Thyroid gland (tissue), 4 donors: Measurements from ENCODE around the gene QKI.

Source experiments
- POLR2A ChIP-seq, 2 donors: fragments of 450-650 bp; IDR thresholded peaks; one replicate each; pipeline ENCODE4 v1.6.1; 2017; ENCODE audit warnings: antibody characterized with exemption in 2 of 2, mild to moderate bottlenecking in 2 of 2, moderate library complexity in 1 of 2
- TF ChIP-seq, protein P1 (sequence below), 6 experiments: fragments of 200-600 bp in 3 of 6; fragments of 450-650 bp in 3 of 6; sonication (generic) in 3 of 6; IDR thresholded peaks; one replicate each; pipeline ENCODE4 v1.5.1; 2016 to 2019; ENCODE audit warnings: antibody characterized with exemption in 6 of 6, mild to moderate bottlenecking in 2 of 6, inconsistent platforms in 1 of 6, moderate library complexity in 1 of 6

DNA sequence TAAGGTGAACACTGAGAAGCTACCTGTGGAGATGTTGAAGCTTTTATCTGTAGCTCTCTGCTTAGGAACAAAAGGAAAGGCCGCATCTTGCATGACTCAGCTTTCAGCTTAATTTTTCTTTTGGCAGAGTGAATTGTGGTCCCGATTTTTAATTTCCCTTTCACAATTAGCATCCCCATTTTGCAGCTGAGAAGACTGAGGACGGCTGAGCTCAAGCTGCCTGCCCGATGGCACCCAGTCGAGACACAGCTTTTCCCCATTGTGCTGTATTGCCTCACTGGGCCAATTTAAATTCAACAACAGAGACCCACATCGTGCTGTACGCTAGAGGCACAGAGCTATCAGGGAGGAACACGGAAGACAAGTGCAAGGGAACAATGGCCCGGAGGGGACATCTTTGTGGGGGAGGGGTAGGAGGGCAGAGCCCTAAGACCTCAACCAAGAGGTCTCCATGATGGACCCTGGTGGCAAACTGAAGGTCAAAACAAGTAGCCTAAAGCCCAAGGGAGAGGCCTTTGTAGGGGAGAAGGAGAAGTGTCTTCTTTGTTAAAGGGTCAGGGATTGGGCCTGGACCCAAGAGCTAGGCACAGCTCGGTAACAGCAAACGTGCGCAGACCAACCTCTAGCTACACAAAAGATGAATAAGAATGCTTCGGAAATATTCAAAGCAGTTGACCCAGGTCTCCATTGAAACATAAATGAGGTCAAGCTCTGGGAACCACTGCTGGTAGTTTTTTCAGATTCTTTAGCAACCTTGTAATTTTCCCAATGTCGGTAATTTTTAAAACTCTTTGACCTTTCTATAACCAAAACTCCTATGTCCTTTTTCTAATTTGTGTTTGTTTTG lies 13.3 kb upstream of the QKI start:
- TF ChIP-seq, protein P1, sequence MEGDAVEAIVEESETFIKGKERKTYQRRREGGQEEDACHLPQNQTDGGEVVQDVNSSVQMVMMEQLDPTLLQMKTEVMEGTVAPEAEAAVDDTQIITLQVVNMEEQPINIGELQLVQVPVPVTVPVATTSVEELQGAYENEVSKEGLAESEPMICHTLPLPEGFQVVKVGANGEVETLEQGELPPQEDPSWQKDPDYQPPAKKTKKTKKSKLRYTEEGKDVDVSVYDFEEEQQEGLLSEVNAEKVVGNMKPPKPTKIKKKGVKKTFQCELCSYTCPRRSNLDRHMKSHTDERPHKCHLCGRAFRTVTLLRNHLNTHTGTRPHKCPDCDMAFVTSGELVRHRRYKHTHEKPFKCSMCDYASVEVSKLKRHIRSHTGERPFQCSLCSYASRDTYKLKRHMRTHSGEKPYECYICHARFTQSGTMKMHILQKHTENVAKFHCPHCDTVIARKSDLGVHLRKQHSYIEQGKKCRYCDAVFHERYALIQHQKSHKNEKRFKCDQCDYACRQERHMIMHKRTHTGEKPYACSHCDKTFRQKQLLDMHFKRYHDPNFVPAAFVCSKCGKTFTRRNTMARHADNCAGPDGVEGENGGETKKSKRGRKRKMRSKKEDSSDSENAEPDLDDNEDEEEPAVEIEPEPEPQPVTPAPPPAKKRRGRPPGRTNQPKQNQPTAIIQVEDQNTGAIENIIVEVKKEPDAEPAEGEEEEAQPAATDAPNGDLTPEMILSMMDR (IDR thresholded peaks at IDR 0.05) = no peak
- TF ChIP-seq POLR2A (IDR thresholded peaks at IDR 0.05) = no peak
